ENCODE measurements around the gene PLA2G6. TPM values are rescaled to one million over a fixed set of nuclear protein-coding genes. Genes with fewer than 3 reads are reported as not detected.

Gene PLA2G6
- total RNA-seq, 2 donors from 2014 or later, result 24.1 to 38.5 TPM

- H3K9ac ChIP-seq (ENCODE audit: low read depth in 2 of 2, low read length in 2 of 2), result no peak overlapping the region
- peak; percentile 20 for TF ChIP-seq CTCF (IDR thresholded peaks at IDR 0.05)
- no peaks in the 10 kb centered on the region for H3K27me3 ChIP-seq
- H3K36me3 ChIP-seq, result peaks cover 11% of the 10 kb centered on the region
- no peaks in the 10 kb centered on the region for H3K9me3 ChIP-seq
- peak; percentile 29 for DNase-seq
- H3K4me3 ChIP-seq, result no peak overlapping the region
- intact Hi-C loops (cut with DNase I), result no loop called here
- no peak overlapping the region for H3K27ac ChIP-seq
- no peaks in the 10 kb centered on the region for H3K4me1 ChIP-seq
Observed at GRCh38 chr22:38069372-38070249, 112.0 kb downstream of the PLA2G6 start.

GRCh38 chr22:38068641-38069371 lies 112.8 kb downstream of the PLA2G6 start:
- Histone ChIP-seq H3K4me3 (no peak overlapping the region), H3K4me1 (no peaks in the 10 kb centered on the region), H3K9me3 (no peaks in the 10 kb centered on the region), H3K9ac (ENCODE audit: low read depth in 2 of 2, low read length in 2 of 2) (no peak overlapping the region), H3K36me3 (peaks cover 11% of the 10 kb centered on the region), H3K27ac (no peak overlapping the region), H3K27me3 (no peaks in the 10 kb centered on the region)
- TF ChIP-seq CTCF (IDR thresholded peaks at IDR 0.05), result no peak
- DNase-seq, result no peak
- intact Hi-C loops (cut with DNase I), result no loop called here

GRCh38 chr22:38067761-38068360 lies 113.8 kb downstream of the PLA2G6 start:
- peaks cover 11% of the 10 kb centered on the region for H3K36me3 ChIP-seq
- H3K9me3 ChIP-seq, result no peaks in the 10 kb centered on the region
- H3K4me3 ChIP-seq, result no peak overlapping the region
- H3K4me1 ChIP-seq, result no peaks in the 10 kb centered on the region
- intact Hi-C loops (cut with DNase I), result no loop called here
- no peak for DNase-seq
- no peak overlapping the region for H3K9ac ChIP-seq (ENCODE audit: low read depth in 2 of 2, low read length in 2 of 2)
- H3K27ac ChIP-seq, result no peak overlapping the region
- H3K27me3 ChIP-seq, result no peaks in the 10 kb centered on the region
- TF ChIP-seq CTCF (IDR thresholded peaks at IDR 0.05), result no peak

- TF ChIP-seq CTCF (IDR thresholded peaks at IDR 0.05), result no peak
- DNase-seq, result no peak
- Histone ChIP-seq H3K9me3 (no peaks in the 10 kb centered on the region), H3K9ac (ENCODE audit: low read depth in 2 of 2, low read length in 2 of 2) (no peak overlapping the region), H3K27me3 (no peaks in the 10 kb centered on the region), H3K36me3 (peaks cover 11% of the 10 kb centered on the region), H3K4me3 (no peak overlapping the region), H3K27ac (no peak overlapping the region), H3K4me1 (no peaks in the 10 kb centered on the region)
- intact Hi-C loops (cut with DNase I), result no loop called here
Observed at GRCh38 chr22:38067028-38067415, 114.6 kb downstream of the PLA2G6 start.

GRCh38 chr22:38066381-38067027 lies 115.1 kb downstream of the PLA2G6 start:
- intact Hi-C loops (cut with DNase I), result no loop called here
- Histone ChIP-seq H3K4me1 (no peaks in the 10 kb centered on the region), H3K4me3 (no peak overlapping the region), H3K9ac (ENCODE audit: low read depth in 2 of 2, low read length in 2 of 2) (no peak overlapping the region), H3K27ac (no peak overlapping the region), H3K27me3 (no peaks in the 10 kb centered on the region), H3K9me3 (no peaks in the 10 kb centered on the region), H3K36me3 (peaks cover 6% of the 10 kb centered on the region)
- no peak for DNase-seq
- no peak for TF ChIP-seq CTCF (IDR thresholded peaks at IDR 0.05)

Data from colonic mucosa (tissue), 4 donors.